Left lung (tissue), 10 donors: ENCODE data around the gene GPATCH8. TPM values are rescaled to one million over a fixed set of nuclear protein-coding genes. Genes with fewer than 3 reads are reported as not detected.

Experiments used
- ATAC-seq: fragments of 200-7000 bp; cut with Tn5 transposase; one replicate; pipeline ENCODE4 v1.9.1; 2020; ENCODE audit warnings: moderate library complexity
- DNase-seq, 4 donors: peaks; one replicate each; pipeline ENCODE4 v3.0.0-alpha.2; 2013 to 2020
- H3K27ac ChIP-seq, 2 donors: fragments of 200-600 bp; sonication (generic) in 1 of 2; one replicate each; pipeline versions ENCODE4 v1.5.0 to v1.8.0; 2020 to 2021
- H3K27me3 ChIP-seq, 2 donors: fragments of 200-600 bp; sonication (generic) in 1 of 2; one replicate each; pipeline versions ENCODE4 v1.5.0 to v1.8.0; 2020 to 2021
- H3K36me3 ChIP-seq, 2 donors: fragments of 200-600 bp; sonication (generic) in 1 of 2; one replicate each; pipeline versions ENCODE4 v1.5.0 to v1.8.0; 2020 to 2021
- H3K4me1 ChIP-seq, 2 donors: fragments of 200-600 bp; one replicate each; pipeline ENCODE4 v1.8.0; 2021
- H3K4me3 ChIP-seq, 2 donors: fragments of 200-600 bp; sonication (generic) in 1 of 2; one replicate each; pipeline versions ENCODE4 v1.5.0 to v1.8.0; 2020 to 2021; ENCODE audit warnings: mild to moderate bottlenecking in 1 of 2
- H3K9me3 ChIP-seq, 2 donors: fragments of 200-600 bp; sonication (generic) in 1 of 2; one replicate each; pipeline versions ENCODE4 v1.5.0 to v1.8.0; 2020 to 2021
- intact Hi-C, 2 donors: fragments of 100-400 bp; cut with DNase I; formaldehyde crosslinking; loops; one replicate each; pipeline versions ENCODE4 v1.11.2 to v1.14.2; 2022
- polyA plus RNA-seq, 6 donors: library from polyadenylated mRNA; unstranded; fragments of 120-200 nt; gene quantifications; one replicate each; pipeline ENCODE4 v1.2.1, GENCODE V29; 2013; ENCODE audit not compliant: insufficient read length in 6 of 6
- total RNA-seq, 2 donors: library from RNA; stranded (reverse); fragmentation: NEBNext Ultra II Directional; extraction: Animal tissue kit (Norgen Biotek cat#: 25700); gene quantifications; one replicate each; pipeline ENCODE4 v1.2.1, GENCODE V29; 2021
- TF ChIP-seq, protein P1 (sequence below), 2 donors: fragments of 200-600 bp; sonication (generic) in 1 of 2; IDR thresholded peaks; one replicate each; pipeline versions ENCODE4 v1.5.0 to v1.8.0; 2021; ENCODE audit warnings: antibody characterized with exemption in 2 of 2
- donor health status: DM: no; HTN: yes; CAD: no.
- donor health status: DM: no; HTN: no; CAD: no.

The GPATCH8 gene
- total and polyA plus RNA-seq, 8 donors = 29.8 to 57.5 (median 52.9) TPM

DNA sequence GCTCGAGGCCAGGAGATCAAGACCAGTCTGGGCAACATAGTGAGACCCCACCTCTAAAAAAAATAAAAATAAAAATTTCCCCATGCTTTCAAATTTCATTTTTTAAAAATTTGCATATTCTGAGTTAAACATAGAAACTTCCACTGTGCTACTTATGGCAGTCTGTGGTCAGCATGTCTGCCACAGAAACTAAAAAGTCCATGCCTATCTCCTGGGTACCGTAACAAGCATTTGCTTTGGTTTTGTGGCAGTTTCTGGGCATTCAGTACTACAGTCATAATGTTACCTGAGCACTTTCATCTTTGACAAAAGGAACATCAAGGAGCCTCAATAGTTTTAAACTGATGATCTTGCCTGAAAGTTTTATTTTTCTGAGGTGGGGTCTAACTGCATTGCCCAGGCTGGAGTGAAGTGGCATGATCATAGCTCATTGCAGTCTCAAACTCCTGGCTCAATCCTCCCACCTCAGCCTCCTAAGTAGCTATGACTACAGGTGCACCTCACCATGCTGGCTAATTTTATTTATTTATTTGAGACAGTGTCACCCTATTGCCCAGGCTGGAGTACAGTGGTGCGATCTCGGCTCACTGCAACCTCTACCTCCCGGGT is 100.5 kb downstream of the GPATCH8 start:
- H3K9me3 ChIP-seq = no peaks in the 10 kb centered on the region
- DNase-seq (no peak), ATAC-seq (no peak)
- H3K27me3 ChIP-seq = no peaks in the 10 kb centered on the region
- peaks cover 0 to 82% of the 10 kb centered on the region in 2 donors for H3K36me3 ChIP-seq
- intact Hi-C loops = no loop called here
- no peak overlapping the region for H3K4me3 ChIP-seq
- no peak overlapping the region for H3K27ac ChIP-seq
- TF ChIP-seq, protein P1, sequence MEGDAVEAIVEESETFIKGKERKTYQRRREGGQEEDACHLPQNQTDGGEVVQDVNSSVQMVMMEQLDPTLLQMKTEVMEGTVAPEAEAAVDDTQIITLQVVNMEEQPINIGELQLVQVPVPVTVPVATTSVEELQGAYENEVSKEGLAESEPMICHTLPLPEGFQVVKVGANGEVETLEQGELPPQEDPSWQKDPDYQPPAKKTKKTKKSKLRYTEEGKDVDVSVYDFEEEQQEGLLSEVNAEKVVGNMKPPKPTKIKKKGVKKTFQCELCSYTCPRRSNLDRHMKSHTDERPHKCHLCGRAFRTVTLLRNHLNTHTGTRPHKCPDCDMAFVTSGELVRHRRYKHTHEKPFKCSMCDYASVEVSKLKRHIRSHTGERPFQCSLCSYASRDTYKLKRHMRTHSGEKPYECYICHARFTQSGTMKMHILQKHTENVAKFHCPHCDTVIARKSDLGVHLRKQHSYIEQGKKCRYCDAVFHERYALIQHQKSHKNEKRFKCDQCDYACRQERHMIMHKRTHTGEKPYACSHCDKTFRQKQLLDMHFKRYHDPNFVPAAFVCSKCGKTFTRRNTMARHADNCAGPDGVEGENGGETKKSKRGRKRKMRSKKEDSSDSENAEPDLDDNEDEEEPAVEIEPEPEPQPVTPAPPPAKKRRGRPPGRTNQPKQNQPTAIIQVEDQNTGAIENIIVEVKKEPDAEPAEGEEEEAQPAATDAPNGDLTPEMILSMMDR (IDR thresholded peaks at IDR 0.05) = no peak
- H3K4me1 ChIP-seq = no peaks in the 10 kb centered on the region

DNA sequence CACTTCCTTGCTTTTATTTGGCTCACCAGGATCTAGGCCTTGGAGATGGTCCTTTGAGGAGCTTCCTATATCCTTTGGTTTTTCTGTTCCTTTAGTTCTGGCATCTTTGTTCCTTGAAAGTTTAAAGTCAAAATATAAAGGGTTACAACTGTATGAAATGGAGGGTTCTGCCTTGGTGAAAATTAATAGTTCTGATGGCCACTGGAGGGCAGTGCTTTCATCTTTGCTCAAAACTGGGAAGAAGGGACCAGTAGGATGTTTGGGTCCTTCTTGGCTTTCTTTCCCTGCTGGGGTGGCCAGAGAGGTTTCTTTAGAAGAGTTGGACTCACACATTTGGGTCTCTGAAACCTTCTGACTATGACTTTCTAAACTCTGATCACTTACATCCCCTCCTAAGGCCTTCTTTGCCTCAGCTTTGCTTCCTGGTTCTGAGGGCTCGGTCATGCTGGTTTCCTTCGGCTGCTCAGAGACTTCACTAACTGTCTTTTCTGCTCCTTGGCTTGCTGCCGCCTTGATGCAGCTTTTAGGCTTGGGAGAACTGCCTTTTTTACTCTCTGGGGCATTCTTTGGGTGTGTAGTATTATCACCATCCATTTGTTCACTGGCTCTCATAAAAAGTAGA is 102.9 kb downstream of the GPATCH8 start:
- TF ChIP-seq, protein P1 (IDR thresholded peaks at IDR 0.05) = peak; percentile 10 to 15
- intact Hi-C loops = no loop called here
- ATAC-seq (peak; percentile 56), DNase-seq (peak in 1 of 4 donors; percentile 17)
- Histone ChIP-seq H3K4me3 (no peak overlapping the region), H3K9me3 (no peaks in the 10 kb centered on the region), H3K27me3 (no peaks in the 10 kb centered on the region), H3K36me3 (peaks cover 0 to 85% of the 10 kb centered on the region in 2 donors), H3K27ac (no peak overlapping the region), H3K4me1 (no peaks in the 10 kb centered on the region)

DNA sequence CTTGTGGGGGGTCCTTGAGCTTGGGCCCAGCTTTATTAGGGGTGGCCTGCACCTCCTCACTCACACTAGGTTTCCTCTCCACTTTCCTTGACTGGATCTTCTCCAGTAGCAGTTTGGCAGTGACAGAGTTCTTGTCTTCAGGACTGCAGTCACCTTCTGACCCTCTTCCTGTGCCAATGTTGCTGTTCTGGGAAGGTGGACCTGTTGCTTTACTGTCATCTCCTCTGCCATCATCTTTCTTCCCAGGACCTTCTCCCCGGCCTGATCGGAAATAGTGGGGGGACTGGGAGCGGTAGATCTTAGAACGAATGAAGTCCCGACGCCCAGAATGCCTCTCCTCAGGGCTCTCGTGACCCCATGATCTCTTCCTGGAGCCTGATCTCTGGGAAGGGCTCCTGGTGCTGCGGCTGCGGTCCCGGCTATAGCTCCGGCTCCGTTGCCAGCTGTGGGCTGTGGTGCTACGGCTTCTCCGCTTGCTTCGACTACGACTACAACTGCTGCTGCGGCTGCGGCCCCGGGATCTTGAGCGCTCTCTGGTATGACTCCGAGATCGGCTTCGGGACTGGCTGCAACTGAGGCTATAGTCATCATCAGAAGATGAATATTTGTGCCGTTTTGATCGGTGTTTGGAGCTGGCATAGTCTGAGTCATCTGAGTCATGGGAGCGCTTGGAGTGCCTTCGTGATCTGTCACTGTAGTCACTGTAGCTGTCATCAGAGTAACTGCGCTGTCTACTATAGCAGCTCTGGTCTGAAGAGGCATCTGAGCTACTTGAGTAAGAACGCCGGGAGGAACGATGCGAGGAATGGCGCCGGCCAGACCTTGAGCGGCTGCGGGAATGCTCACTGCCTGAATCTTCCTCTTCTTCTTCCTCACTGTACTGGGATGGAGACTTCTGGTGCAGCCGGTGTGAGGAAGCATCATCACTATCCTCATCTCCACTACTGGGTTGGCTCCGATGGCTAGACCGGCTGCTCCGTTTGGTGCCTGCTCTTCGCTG is 104.2 kb downstream of the GPATCH8 start:
- Histone ChIP-seq H3K27ac (no peak overlapping the region), H3K4me1 (no peaks in the 10 kb centered on the region), H3K27me3 (no peaks in the 10 kb centered on the region), H3K4me3 (no peak overlapping the region), H3K9me3 (no peaks in the 10 kb centered on the region), H3K36me3 (peaks cover 0 to 71% of the 10 kb centered on the region in 2 donors)
- DNase-seq = no peak
- ATAC-seq = no peak
- TF ChIP-seq, protein P1 (IDR thresholded peaks at IDR 0.05) = no peak
- intact Hi-C loops = loop anchor here in 1 of 2 donors (10.0 kb wide), 1 partner anchor 106 kb away; the partner anchor contains the start of gene GPATCH8

DNA sequence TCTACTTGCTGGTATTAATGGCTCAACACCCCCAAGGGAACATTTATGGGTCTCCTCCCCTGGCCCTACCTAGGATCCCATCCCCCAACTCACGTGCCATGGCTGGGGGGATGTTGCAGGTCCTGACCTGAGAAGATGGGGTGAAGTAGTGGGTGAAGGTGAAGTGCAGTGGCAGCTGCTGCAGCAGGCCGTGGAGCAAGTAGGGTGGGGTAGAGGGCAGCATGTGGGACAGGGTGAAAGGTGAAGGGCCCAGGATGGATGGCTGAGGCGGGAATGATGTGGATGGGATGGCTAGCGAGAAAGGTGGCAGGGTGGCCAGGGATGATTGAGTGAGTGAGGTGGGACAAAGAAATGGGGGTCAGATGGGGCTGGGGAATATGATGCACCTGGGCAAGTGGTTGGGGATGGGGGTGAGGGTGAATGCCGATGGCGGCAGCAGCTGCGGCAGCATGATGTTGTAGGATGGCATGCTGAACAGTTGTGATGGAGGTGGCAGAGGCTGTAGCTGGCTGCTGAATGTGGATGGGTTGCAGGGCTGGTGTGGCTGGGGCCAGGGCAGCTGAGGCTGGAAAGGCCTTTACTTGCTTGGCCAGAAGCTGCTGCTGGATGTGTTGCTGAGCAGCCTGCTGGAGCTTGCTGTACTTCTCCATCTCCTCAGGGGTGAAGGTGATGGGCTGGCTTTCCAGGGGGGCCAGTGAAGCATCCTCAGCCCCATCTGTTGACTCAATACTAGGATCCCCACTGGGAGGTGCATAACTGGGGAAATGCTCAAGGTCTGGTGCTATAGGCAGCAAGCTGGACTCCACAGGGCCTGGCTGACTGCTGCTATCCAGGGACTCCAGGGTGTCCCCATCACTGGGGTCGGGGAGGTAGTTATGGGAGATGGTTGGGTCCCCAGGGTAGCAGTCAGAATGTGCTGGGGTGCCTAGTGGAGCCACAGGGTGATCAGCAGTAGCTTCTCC is 105.4 kb downstream of the GPATCH8 start:
- no peak overlapping the region for H3K4me3 ChIP-seq

More for the DNA sequence above, 105.4 kb downstream of the GPATCH8 start:
- Histone ChIP-seq H3K4me1 (no peaks in the 10 kb centered on the region), H3K36me3 (peaks cover 0 to 59% of the 10 kb centered on the region in 2 donors), H3K9me3 (no peaks in the 10 kb centered on the region), H3K27ac (no peak overlapping the region), H3K27me3 (no peaks in the 10 kb centered on the region)
- intact Hi-C loops = loop anchor here in 1 of 2 donors (10.0 kb wide), 1 partner anchor 107 kb away; the partner anchor contains the start of gene GPATCH8
- TF ChIP-seq, protein P1 (IDR thresholded peaks at IDR 0.05) = no peak
- no peak for ATAC-seq
- DNase-seq = no peak
